Osteoblast (primary cell): Measurements from ENCODE around the gene FRMD4B. TPM values are rescaled to one million over a fixed set of nuclear protein-coding genes. Genes with fewer than 3 reads are reported as not detected.
"Not testable (repeated sequence)": the region's sequence is repeated elsewhere in the genome, so short reads cannot be mapped to it uniquely, and the experiment has no call there.

Experiments
- DNase-seq: peaks from one replicate; pipeline ENCODE4 v3.0.0; 2011; ENCODE audit warnings: low spot score, mixed read lengths; ENCODE audit not compliant: insufficient read length; ENCODE audit errors: missing footprints
- H2AFZ ChIP-seq: 2 replicates; pipeline ENCODE4 v1.6.0; 2011; ENCODE audit warnings: mild to moderate bottlenecking, low read length
- H3K27ac ChIP-seq: 2 replicates; pipeline ENCODE4 v1.5.1; 2011; ENCODE audit warnings: mild to moderate bottlenecking, low read depth, low read length, moderate library complexity
- H3K27me3 ChIP-seq: 2 replicates; pipeline ENCODE4 v1.6.0; 2012; ENCODE audit warnings: mild to moderate bottlenecking, control low read depth, inconsistent platforms, low read length, moderate library complexity; ENCODE audit not compliant: insufficient read depth
- H3K36me3 ChIP-seq: 2 replicates; pipeline ENCODE4 v1.5.1; 2011; ENCODE audit warnings: mild to moderate bottlenecking, low read length, control low read depth, moderate library complexity; ENCODE audit not compliant: insufficient read depth
- H3K4me1 ChIP-seq: 2 replicates; pipeline ENCODE4 v1.5.1; 2011; ENCODE audit warnings: mild to moderate bottlenecking, low read length, control low read depth, moderate library complexity; ENCODE audit not compliant: insufficient read depth
- H3K4me2 ChIP-seq: 2 replicates; pipeline ENCODE4 v1.6.0; 2011; ENCODE audit warnings: mild to moderate bottlenecking, low read length; ENCODE audit not compliant: insufficient read depth
- H3K4me3 ChIP-seq: fragments of 200-600 bp; sonication (generic); 3 replicates; pipeline ENCODE4 v1.5.1; 2012; ENCODE audit warnings: mild to moderate bottlenecking, low read length, inconsistent platforms; ENCODE audit not compliant: insufficient read depth
- H3K79me2 ChIP-seq: 2 replicates; pipeline ENCODE4 v1.6.0; 2012; ENCODE audit warnings: mild to moderate bottlenecking, low read length, control low read depth, inconsistent platforms; ENCODE audit not compliant: insufficient read depth
- H3K9me3 ChIP-seq: 2 replicates; pipeline ENCODE4 v1.5.1; 2011; ENCODE audit warnings: low read depth, low read length, control low read depth
- H4K20me1 ChIP-seq: 2 replicates; pipeline ENCODE4 v1.6.0; 2012; ENCODE audit warnings: mild to moderate bottlenecking, low read length, control low read depth; ENCODE audit not compliant: insufficient read depth
- total RNA-seq: library from RNA; depleted of rRNA; stranded (reverse); fragments of >200 nt; gene quantifications from 2 replicates; pipeline ENCODE4 v1.2.3, GENCODE V29; 2012
- TF ChIP-seq, protein P1 (sequence below): IDR thresholded peaks from 2 replicates; pipeline ENCODE4 v1.5.1; 2011; ENCODE audit warnings: mild to moderate bottlenecking, low read depth, low read length, moderate library complexity; ENCODE audit errors: extremely low read depth

Gene FRMD4B
- total RNA-seq, 1 donor: 0.72 TPM

DNA sequence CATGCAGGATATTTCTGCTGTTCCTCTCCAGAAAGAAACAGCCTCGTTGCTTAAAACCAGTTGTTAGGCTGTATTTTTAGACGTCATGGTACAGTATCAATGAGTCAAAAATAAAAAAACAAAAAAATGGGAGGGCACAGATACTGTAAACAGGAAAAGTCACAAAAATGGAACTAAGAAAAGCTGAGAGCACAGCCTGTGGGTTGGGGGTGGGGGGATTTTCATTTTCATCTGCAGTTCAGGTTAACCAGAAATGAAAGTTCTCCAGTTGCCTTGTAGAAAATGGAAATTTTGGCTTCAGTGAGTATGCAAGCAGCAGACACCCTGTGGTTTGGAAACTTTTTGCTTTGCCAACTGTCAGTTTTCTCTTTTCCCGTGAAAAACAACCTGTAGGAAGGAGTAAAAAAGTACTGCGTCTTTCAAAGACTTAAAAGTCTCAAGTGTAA is 59.0 kb downstream of the FRMD4B start:
- DNase-seq: no peak
- peaks cover 20% of the 10 kb centered on the region for H3K4me1 ChIP-seq
- TF ChIP-seq, protein P1, sequence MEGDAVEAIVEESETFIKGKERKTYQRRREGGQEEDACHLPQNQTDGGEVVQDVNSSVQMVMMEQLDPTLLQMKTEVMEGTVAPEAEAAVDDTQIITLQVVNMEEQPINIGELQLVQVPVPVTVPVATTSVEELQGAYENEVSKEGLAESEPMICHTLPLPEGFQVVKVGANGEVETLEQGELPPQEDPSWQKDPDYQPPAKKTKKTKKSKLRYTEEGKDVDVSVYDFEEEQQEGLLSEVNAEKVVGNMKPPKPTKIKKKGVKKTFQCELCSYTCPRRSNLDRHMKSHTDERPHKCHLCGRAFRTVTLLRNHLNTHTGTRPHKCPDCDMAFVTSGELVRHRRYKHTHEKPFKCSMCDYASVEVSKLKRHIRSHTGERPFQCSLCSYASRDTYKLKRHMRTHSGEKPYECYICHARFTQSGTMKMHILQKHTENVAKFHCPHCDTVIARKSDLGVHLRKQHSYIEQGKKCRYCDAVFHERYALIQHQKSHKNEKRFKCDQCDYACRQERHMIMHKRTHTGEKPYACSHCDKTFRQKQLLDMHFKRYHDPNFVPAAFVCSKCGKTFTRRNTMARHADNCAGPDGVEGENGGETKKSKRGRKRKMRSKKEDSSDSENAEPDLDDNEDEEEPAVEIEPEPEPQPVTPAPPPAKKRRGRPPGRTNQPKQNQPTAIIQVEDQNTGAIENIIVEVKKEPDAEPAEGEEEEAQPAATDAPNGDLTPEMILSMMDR: no peak
- H3K9me3 ChIP-seq: no peaks in the 10 kb centered on the region
- no peaks in the 10 kb centered on the region for H4K20me1 ChIP-seq
- no peaks in the 10 kb centered on the region for H3K79me2 ChIP-seq
- H3K4me3 ChIP-seq: peak overlapping the region; percentile 43
- no peaks in the 10 kb centered on the region for H3K36me3 ChIP-seq
- peak overlapping the region; percentile 56 for H2AFZ ChIP-seq
- H3K4me2 ChIP-seq: peak overlapping the region; percentile 47
- H3K27ac ChIP-seq: peak overlapping the region; percentile 14
- H3K27me3 ChIP-seq: no peaks in the 10 kb centered on the region

DNA sequence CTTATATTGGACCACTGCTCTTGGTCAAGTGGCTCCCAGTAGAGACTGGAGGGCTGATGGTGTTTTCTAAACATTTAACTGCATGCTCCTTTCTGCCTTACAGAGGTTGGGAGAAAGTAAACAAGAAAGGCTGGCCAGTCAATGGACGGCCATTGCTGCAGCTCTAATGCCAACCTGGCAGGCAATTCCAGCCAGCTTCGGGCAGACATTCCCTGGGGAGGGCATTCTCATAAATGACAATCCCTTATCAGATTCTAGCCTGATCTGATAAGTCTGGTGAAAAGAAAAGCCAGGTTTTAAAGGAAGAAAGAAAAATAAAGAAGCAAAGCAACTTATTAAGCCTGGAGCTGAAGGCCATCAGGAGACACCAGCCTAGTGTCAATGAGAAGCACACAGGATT is 60.7 kb downstream of the FRMD4B start:
- peak overlapping the region; percentile 13 for H2AFZ ChIP-seq
- no peaks in the 10 kb centered on the region for H3K9me3 ChIP-seq
- DNase-seq: no peak
- no peaks in the 10 kb centered on the region for H3K79me2 ChIP-seq
- H3K4me2 ChIP-seq: no peak overlapping the region
- no peaks in the 10 kb centered on the region for H4K20me1 ChIP-seq
- H3K36me3 ChIP-seq: no peaks in the 10 kb centered on the region
- no peaks in the 10 kb centered on the region for H3K27me3 ChIP-seq
- peaks cover 20% of the 10 kb centered on the region for H3K4me1 ChIP-seq
- TF ChIP-seq, protein P1: no peak
- no peak overlapping the region for H3K4me3 ChIP-seq
- H3K27ac ChIP-seq: no peak overlapping the region

DNA sequence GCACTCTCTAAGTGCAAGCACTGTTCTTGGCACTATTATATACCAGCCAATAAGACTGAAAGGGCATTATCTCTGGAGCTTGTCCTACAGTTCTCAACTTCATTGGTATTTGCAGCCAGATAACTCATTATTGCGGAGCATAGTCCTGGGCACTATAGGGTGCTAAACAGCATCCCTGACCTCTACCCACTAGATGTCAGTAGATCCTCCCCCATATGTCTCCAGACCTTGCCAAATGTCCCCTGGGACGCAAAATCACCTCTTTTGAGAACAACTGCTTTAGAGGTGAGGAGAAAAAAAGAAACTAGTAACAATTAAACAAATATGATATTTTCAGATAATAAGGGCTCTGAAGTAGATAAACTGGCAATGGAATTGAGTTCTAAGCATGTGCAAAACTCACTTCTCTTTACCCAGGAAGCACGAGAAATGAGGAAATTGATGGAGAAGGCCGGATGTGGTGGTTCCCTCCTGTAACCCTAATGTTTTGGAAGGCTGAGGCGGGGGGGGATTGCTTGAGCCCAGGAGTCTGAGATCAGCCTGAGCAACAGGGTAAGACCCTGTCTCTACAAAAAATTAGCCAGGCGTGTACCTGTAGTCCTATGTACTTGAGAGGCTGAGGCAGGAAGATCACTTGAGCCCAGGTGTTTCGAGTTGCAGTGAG is 61.4 kb downstream of the FRMD4B start:
- Histone ChIP-seq H3K9me3 (no peaks in the 10 kb centered on the region), H3K79me2 (no peaks in the 10 kb centered on the region), H3K36me3 (no peaks in the 10 kb centered on the region), H4K20me1 (no peaks in the 10 kb centered on the region), H2AFZ (no peak overlapping the region), H3K4me3 (no peak overlapping the region), H3K27me3 (no peaks in the 10 kb centered on the region), H3K4me2 (no peak overlapping the region), H3K27ac (no peak overlapping the region), H3K4me1 (peaks cover 20% of the 10 kb centered on the region)
- no peak for DNase-seq
- TF ChIP-seq, protein P1: peak; percentile 41

DNA sequence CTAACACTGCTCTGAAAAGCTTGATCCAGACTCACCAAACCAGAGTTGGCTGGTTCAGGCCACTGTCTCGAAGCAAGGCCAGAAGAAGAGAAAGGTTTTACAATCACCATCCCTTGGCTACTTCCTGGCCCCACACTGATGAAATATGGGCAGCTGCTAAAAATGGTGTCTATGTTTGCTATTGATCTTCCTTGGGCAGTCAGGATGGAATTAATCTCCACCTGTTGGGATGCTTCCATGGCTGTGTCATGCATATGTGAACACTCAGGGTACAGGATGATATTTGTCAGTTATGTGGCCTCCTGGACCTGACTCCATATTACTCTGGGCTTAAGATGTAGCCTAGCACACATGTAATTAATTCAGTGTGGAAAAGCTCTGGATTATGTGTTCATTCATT is 61.9 kb downstream of the FRMD4B start:
- H3K4me3 ChIP-seq: no peak overlapping the region
- TF ChIP-seq, protein P1: no peak
- H3K4me2 ChIP-seq: no peak overlapping the region
- H3K79me2 ChIP-seq: no peaks in the 10 kb centered on the region
- H3K9me3 ChIP-seq: no peaks in the 10 kb centered on the region
- H2AFZ ChIP-seq: no peak overlapping the region
- H3K4me1 ChIP-seq: peaks cover 20% of the 10 kb centered on the region
- no peak overlapping the region for H3K27ac ChIP-seq
- H3K27me3 ChIP-seq: no peaks in the 10 kb centered on the region
- DNase-seq: no peak
- no peaks in the 10 kb centered on the region for H4K20me1 ChIP-seq
- H3K36me3 ChIP-seq: no peaks in the 10 kb centered on the region

DNA sequence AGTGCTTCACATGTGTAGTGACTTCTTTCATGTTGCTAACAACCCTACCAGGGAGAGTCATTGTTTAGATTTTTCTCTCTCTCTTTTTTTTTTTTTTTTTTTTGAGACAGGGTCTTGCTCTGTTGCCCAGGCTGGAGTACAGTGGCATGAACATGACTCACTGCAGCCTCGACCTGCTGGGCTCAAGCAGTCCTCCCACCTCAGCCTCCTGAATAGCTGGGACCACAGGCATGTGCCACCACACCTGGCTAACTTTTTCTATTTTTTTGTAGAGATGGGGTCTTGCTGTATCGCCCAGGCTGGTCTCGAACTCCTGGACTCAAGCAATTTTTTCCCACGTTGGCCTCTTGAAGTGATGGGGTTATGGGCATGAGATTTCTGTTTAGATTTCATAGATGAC is 63.4 kb downstream of the FRMD4B start:
- H3K36me3 ChIP-seq, H3K4me3 ChIP-seq, H4K20me1 ChIP-seq, H3K27ac ChIP-seq, H2AFZ ChIP-seq, H3K27me3 ChIP-seq, DNase-seq, H3K4me2 ChIP-seq, H3K79me2 ChIP-seq, H3K9me3 ChIP-seq: not testable (repeated sequence)
- H3K4me1 ChIP-seq: peaks cover 10% of the 10 kb centered on the region
